Measurements from ENCODE around the gene BCL11A.

GRCh38 chr2:60502144-60502543 is 51.3 kb downstream of the BCL11A start:
- TF ChIP-seq POLR2AphosphoS5 (IDR thresholded peaks at IDR 0.05) (no peak), CTCF (IDR thresholded peaks at IDR 0.05) (no peak), POLR2A (IDR thresholded peaks at IDR 0.05) (no peak)
